GM12872 (cell line): ENCODE data around the gene NFKBIA.

ENCODE experiments used
- CTCF ChIP-seq: IDR thresholded peaks from 3 replicates; pipeline ENCODE4 v1.5.1; 2011; ENCODE audit warnings: low read depth, mild to moderate bottlenecking, low read length, moderate library complexity; ENCODE audit not compliant: insufficient read depth

NFKBIA gene

GRCh38 chr14:35406506-35407305 lies 2.2 kb upstream of the NFKBIA start:
- peak; percentile 74 for TF ChIP-seq CTCF

GRCh38 chr14:35406090-35406489 lies 1.5 kb upstream of the NFKBIA start:
- TF ChIP-seq CTCF = no peak

DNA sequence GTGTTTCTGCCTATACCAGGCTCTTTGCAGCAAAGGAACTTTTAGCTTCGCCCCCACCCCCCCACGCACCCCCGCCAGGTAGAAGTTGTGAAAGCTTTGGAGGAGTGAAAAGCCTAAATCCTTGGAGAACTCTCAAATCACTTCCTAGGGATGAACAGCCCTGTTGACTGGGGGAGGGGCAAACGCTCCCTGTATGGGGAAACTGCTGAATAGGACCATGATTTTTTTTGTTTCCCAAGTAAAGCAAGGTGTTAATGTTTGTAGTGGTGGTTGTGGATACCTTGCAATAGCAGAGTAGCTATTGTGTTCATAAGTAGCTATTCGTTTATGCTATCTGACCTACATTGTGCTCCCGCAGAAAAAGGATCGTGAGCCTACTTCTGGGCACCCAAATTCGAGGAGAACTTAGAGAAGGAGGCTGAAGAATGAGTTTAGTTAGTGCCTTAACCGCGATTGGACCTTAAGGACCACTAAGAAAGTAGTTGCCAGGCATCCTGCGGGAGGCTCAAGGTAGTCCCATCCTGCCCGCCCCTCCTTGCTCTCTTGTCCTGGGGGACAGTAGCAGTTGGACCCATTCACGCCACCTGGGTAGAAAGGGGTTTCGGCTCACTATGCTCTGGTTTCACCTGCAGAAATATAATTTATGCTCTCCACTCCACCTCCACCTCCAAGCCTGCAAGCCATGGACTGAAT lies 901 bp upstream of the NFKBIA start:
- no peak for TF ChIP-seq CTCF

DNA sequence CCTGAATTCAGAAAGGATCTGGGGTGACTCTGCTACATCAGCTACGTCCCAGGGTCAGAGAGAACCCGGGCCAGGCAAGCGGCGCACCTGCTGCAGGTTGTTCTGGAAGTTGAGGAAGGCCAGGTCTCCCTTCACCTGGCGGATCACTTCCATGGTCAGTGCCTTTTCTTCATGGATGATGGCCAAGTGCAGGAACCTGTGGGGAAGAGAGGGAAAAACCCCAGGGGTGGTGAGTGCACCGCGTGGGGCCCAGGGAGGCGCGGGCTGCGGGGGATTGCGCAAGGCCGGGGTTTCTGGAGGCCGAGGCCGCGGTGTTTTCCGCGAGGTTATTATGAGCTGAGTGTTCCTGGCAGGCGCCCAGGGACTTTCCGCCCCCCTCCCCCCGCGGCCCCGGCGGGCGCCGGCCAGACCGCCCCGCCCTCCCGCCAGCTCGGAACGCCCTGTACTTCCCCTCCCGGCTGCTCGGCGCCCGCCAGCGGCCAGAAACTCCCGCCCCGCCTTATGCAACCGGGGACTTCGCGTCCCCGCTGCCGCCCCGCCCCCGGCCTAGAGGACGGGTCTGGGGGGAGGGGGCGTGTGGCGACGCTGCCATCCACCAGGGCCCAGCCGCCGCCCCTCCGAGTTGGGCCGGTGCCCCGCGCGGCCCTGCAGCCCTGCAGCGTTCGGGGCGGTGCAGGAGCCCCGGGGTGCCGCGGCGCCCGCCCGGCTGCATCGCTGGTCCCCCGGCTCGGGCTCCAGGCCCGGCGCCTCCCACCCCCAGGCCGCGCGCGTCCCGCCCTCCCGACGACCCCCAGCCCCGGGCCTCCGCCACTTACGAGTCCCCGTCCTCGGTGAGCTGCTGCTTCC lies 723 bp downstream of the NFKBIA start:
- TF ChIP-seq CTCF = no peak

GRCh38 chr14:35403114-35403602 lies 1.4 kb downstream of the NFKBIA start:
- no peak for TF ChIP-seq CTCF

DNA sequence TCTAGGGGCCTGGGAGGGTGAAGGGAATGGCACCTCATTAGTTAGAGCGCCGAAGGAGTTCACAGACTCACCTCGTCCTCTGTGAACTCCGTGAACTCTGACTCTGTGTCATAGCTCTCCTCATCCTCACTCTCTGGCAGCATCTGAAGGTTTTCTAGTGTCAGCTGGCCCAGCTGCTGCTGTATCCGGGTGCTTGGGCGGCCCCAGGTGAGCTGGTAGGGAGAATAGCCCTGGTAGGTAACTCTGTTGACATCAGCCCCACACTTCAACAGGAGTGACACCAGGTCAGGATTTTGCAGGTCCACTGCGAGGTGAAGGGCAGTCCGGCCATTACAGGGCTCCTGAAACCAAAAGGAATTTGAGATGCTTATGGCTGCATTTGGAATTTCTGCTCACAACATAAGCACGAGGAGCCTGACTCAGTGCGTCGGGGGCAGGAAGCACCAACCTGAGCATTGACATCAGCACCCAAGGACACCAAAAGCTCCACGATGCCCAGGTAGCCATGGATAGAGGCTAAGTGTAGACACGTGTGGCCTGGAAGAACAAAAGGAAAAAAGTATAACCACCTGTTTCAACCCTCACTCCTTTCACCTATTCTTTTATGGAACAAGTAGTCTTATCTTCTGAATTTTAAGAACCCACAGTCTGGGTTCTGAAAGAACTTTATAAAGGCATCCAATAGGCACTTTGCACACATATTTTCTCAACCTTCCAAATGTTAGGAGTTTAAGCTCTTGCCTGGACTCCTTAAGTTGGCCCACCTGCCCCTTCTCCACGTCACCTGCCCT lies 2.0 kb downstream of the NFKBIA start:
- TF ChIP-seq CTCF = no peak
